Esophagus squamous epithelium (tissue), 5 donors: ENCODE measurements around the gene OR2M2. TPM values are rescaled to one million over a fixed set of nuclear protein-coding genes. Genes with fewer than 3 reads are reported as not detected.

Source experiments
- DNase-seq: peaks from one replicate; lab custom pipeline; 2025; lab: John Stamatoyannopoulos, UW
- H3K27ac ChIP-seq, 4 donors: fragments of 200-600 bp; sonication (generic); one replicate each; pipeline ENCODE4 v1.5.1; 2016 to 2019; ENCODE audit warnings: mild to moderate bottlenecking in 1 of 4
- H3K27me3 ChIP-seq, 4 donors: fragments of 200-600 bp; sonication (generic); 1 replicate in 3 of 4; 2 replicates in 1 of 4; pipeline versions ENCODE4 v1.5.1 to v1.6.0; 2017 to 2021; ENCODE audit warnings: antibody characterized with exemption in 1 of 4
- H3K36me3 ChIP-seq, 3 donors: fragments of 200-600 bp; sonication (generic); one replicate each; pipeline ENCODE4 v1.5.1; 2016 to 2019
- H3K4me1 ChIP-seq, 3 donors: fragments of 200-600 bp; sonication (generic); one replicate each; pipeline ENCODE4 v1.5.1; 2017 to 2019
- H3K4me3 ChIP-seq, 4 donors: fragments of 200-600 bp; sonication (generic); 1 replicate in 3 of 4; 2 replicates in 1 of 4; pipeline ENCODE4 v1.5.1; 2016 to 2019; ENCODE audit warnings: mild to moderate bottlenecking in 2 of 4, moderate library complexity in 1 of 4
- H3K9me3 ChIP-seq, 3 donors: fragments of 200-600 bp; sonication (generic); one replicate each; pipeline ENCODE4 v1.5.1; 2016 to 2019
- POLR2A ChIP-seq, 4 donors: fragments of 450-650 bp; IDR thresholded peaks; one replicate each; pipeline ENCODE4 v1.6.1; 2017; ENCODE audit warnings: antibody characterized with exemption in 4 of 4, mild to moderate bottlenecking in 4 of 4, moderate library complexity in 3 of 4
- WGBS, 2 donors: methylation state at CpG; one replicate each; pipeline ENCODE4 v1.1.5; 2018; 5-methylcytosine and 5-hydroxymethylcytosine counted together
- intact Hi-C: fragments of 100-400 bp; cut with DNase I; formaldehyde crosslinking; loops from one replicate; pipeline ENCODE4 v1.15.0; 2022
- total RNA-seq, 4 donors: library from RNA; depleted of rRNA; stranded (reverse); fragments of >200 nt; gene quantifications; one replicate each; pipeline ENCODE4 v1.1.0, GENCODE V29; 2016
- TF ChIP-seq, protein P1 (sequence below), 6 experiments: fragments of 450-650 bp in 4 of 6; fragments of 200-600 bp in 2 of 6; sonication (generic) in 2 of 6; IDR thresholded peaks; one replicate each; pipeline ENCODE4 v1.5.1; 2016 to 2019; ENCODE audit warnings: antibody characterized with exemption in 6 of 6, mild to moderate bottlenecking in 4 of 6, moderate library complexity in 4 of 6
- donor health status: DM: yes; HTN: yes; CAD: no.

OR2M2 gene
- total RNA-seq, 4 donors from 2014 or later, result not detected

DNA sequence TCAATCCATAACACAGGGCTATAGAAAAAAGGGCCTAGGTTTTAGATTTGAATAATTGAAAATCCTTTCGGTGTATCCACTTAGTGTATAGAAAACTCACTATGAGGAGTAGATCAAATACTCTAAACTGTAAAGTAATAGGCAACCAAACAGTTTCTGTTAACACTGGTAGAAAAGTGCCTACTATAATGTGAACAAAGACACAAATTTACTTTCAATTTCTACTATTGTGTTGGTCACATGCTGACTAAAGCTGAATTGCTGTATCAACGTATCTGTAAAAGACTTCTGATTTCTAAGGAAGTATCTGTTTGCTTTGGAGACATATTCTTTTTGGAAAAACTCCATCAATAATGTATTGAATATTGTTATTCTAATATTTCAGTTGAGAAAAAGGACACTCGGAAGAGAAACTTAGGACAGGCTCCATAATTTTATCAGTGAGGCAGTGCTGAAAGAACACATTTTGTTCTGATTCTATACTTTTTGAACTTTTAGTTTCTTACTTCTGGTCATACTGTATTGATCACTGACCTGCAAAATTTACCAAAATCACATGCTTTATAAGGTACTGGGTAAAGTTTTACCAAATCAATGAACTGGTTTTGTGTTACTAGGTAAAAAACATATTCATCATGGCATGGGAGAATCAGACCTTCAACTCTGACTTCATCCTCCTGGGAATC is 30.0 kb upstream of the OR2M2 start, which contains the start of gene OR2M5:
Gene OR2M5 (plus strand): TSS at position 636 of the 686 bp plus-strand sequence. CDS start 0 bp downstream, at position 636.
- Histone ChIP-seq H3K36me3 (no peaks in the 10 kb centered on the region), H3K27ac (no peak within 1 kb of the TSS), H3K4me3 (no peak within 1 kb of the TSS), H3K27me3 (no peaks in the 10 kb centered on the region), H3K9me3 (no peaks in the 10 kb centered on the region), H3K4me1 (no peaks in the 10 kb centered on the region)
- DNase-seq, result no peak
- WGBS, 2 donors, result 70 to 71% methylated on average over 3 of the region's 3 CpGs
- intact Hi-C loops, result no loop called here
- TF ChIP-seq, protein P1, sequence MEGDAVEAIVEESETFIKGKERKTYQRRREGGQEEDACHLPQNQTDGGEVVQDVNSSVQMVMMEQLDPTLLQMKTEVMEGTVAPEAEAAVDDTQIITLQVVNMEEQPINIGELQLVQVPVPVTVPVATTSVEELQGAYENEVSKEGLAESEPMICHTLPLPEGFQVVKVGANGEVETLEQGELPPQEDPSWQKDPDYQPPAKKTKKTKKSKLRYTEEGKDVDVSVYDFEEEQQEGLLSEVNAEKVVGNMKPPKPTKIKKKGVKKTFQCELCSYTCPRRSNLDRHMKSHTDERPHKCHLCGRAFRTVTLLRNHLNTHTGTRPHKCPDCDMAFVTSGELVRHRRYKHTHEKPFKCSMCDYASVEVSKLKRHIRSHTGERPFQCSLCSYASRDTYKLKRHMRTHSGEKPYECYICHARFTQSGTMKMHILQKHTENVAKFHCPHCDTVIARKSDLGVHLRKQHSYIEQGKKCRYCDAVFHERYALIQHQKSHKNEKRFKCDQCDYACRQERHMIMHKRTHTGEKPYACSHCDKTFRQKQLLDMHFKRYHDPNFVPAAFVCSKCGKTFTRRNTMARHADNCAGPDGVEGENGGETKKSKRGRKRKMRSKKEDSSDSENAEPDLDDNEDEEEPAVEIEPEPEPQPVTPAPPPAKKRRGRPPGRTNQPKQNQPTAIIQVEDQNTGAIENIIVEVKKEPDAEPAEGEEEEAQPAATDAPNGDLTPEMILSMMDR (IDR thresholded peaks at IDR 0.05), result no peak
- TF ChIP-seq POLR2A (IDR thresholded peaks at IDR 0.05), result no peak

DNA sequence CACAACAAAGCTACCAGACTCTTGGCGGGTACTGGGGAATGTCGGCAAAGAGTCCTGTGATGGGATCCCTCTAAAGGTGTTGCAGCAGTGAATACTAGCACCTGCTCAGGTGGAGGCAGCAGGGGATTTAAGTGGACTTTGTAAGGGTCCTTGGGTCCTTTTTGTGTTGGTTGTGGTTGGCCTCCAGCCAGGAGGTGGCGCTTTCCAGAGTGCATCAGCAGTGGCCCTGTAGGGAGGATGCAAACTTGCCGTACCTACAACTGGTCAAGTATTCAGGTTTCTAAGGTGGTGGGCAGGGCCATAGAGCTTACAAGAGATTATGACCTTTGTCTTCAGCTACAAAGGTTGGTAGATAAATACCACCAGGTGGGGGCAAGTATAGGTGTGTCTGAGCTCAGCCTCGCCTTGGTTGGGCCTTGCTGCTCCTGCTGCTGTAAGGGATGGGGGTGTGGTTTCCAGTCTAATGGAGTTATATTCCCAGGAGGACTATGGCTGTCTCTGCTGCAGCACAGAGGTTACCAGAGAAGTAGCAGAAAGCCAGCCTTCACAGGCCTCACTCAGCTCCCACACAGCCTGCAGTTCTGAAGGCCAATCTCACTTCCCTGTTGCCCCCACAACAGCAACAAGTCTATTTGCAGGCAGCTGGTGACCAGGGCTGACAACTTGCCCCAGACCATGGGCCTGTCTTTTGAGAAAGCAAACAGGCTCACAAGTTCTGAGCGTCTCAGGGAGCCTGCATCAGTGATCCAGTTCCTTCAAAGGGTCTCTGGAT is 22.4 kb upstream of the OR2M2 start:
- 56 to 73% methylated on average over 4 to 6 of the region's 6 CpGs for WGBS, 2 donors
- intact Hi-C loops, result no loop called here
- no peak overlapping the region for H3K4me3 ChIP-seq

DNA sequence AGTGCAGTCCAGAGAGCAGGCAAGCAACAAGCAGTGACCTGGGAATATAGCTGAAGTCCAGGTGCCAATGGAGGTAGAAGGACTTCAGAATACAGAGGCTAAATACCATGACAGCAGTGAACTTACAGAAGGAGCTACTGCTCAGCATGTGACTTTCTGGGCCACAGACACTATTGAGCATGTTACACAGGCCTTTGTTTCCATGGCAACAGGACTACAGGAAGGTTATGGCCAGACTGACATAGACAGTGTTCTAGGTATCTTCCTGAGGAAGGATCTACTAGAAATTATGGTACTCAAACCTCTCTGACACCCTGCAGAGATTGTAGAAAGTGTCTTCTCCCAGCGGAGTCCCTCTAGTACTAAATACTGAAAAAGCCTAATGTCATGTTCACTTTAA is 18.7 kb upstream of the OR2M2 start:
- 72 to 73% methylated on average over 1 of the region's 1 CpG for WGBS, 2 donors
- no peak for DNase-seq
- Histone ChIP-seq H3K4me3 (no peak overlapping the region), H3K27ac (no peak overlapping the region), H3K27me3 (no peaks in the 10 kb centered on the region), H3K9me3 (peaks cover 0 to 4% (median 0%) of the 10 kb centered on the region in 3 donors), H3K36me3 (no peaks in the 10 kb centered on the region), H3K4me1 (no peaks in the 10 kb centered on the region)
- intact Hi-C loops, result no loop called here
- TF ChIP-seq, protein P1 (IDR thresholded peaks at IDR 0.05), result no peak
- no peak for TF ChIP-seq POLR2A (IDR thresholded peaks at IDR 0.05)

More for the DNA sequence above, 22.4 kb upstream of the OR2M2 start:
- Histone ChIP-seq H3K27ac (no peak overlapping the region), H3K9me3 (peaks cover 0 to 4% (median 0%) of the 10 kb centered on the region in 3 donors), H3K4me1 (no peaks in the 10 kb centered on the region), H3K27me3 (no peaks in the 10 kb centered on the region), H3K36me3 (no peaks in the 10 kb centered on the region)
- TF ChIP-seq POLR2A (IDR thresholded peaks at IDR 0.05), result no peak
- DNase-seq, result no peak

DNA sequence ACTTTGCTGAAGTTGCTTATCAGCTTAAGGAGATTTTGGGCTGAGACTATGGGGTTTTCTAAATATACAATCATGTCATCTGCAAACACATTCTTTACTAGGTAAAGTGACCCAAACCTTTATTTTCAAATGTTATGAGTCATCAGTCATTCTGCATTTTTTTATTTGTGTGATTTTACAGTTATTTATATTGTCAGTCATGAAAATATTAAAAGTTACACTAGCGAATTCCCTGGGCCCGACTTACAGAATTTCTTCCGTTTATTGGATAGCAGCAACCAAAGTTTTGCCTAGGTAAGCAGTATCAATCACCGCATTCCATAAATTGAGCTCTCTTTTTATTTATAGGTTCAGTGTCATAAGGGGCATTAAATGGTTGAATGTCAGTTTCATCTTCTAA is 15.9 kb upstream of the OR2M2 start:
- no peak overlapping the region for H3K27ac ChIP-seq
- intact Hi-C loops, result no loop called here
- WGBS, 2 donors, result 86 to 87% methylated on average over 4 of the region's 4 CpGs

DNA sequence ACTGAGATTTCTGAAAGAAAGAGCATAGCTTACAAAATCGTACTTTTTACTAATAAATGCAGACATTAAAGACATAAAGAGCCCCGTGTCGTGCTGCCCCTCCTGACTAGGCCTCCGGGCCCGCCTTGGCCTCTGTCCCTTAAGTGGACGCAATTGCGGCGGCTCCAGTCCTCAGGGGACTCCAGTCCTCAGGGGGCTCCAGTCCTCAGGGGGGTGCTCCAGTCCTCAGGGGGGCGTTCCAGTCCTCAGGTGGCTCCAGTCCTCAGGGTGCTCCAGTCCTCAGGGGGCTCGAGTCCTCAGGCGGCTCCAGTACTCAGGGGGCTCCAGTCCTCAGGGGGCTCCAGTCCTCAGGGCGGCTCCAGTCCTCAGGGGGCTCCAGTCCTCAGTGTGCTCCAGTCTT is 10.6 kb upstream of the OR2M2 start:
- DNase-seq, result no peak
- 76 to 82% methylated on average over 6 to 8 of the region's 12 CpGs for WGBS, 2 donors
- intact Hi-C loops, result no loop called here

More for the DNA sequence above, 15.9 kb upstream of the OR2M2 start:
- Histone ChIP-seq H3K9me3 (peaks cover 0 to under 1% (median 0%) of the 10 kb centered on the region in 3 donors), H3K4me1 (no peaks in the 10 kb centered on the region), H3K27me3 (no peaks in the 10 kb centered on the region), H3K4me3 (no peak overlapping the region), H3K36me3 (no peaks in the 10 kb centered on the region)
- no peak for DNase-seq
- TF ChIP-seq POLR2A (IDR thresholded peaks at IDR 0.05), result no peak
- TF ChIP-seq, protein P1 (IDR thresholded peaks at IDR 0.05), result no peak

More for the DNA sequence above, 10.6 kb upstream of the OR2M2 start:
- H3K4me3 ChIP-seq, result no peak overlapping the region
- no peaks in the 10 kb centered on the region for H3K36me3 ChIP-seq
- no peaks in the 10 kb centered on the region for H3K27me3 ChIP-seq
- no peak overlapping the region for H3K27ac ChIP-seq
- peaks cover 0 to 24% (median 0%) of the 10 kb centered on the region in 3 donors for H3K9me3 ChIP-seq
- TF ChIP-seq, protein P1 (IDR thresholded peaks at IDR 0.05), result no peak
- TF ChIP-seq POLR2A (IDR thresholded peaks at IDR 0.05), result no peak
- H3K4me1 ChIP-seq, result no peaks in the 10 kb centered on the region
